GM23248 (cell line): ENCODE results near the gene PTPRB.

Experiments
- EZH2 ChIP-seq: fragments of 200-600 bp; sonication (generic); IDR thresholded peaks from 2 replicates; pipeline ENCODE4 v1.6.1; 2018; ENCODE audit warnings: antibody characterized with exemption, mild to moderate bottlenecking; ENCODE audit not compliant: insufficient read depth, poor library complexity, severe bottlenecking
- EZH2phosphoT487 ChIP-seq: fragments of 200-600 bp; sonication (generic); IDR thresholded peaks from 2 replicates; pipeline ENCODE4 v1.6.1; 2018; ENCODE audit warnings: antibody characterized with exemption, moderate library complexity, mild to moderate bottlenecking, low read depth; ENCODE audit not compliant: insufficient read depth

GRCh38 chr12:70485704-70486103 lies 151.5 kb downstream of the PTPRB start:
- TF ChIP-seq EZH2 (no peak), EZH2phosphoT487 (no peak)
